K562 (cell line): ENCODE data around the gene GGNBP2. TPM values are rescaled to one million over a fixed set of nuclear protein-coding genes. Genes with fewer than 3 reads are reported as not detected.

Source experiments
- CBFA2T2 ChIP-seq: fragments of 450-650 bp; conservative IDR thresholded peaks from 2 replicates; pipeline ENCODE4 v1.6.1; 2017; ENCODE audit warnings: mild to moderate bottlenecking
- ESRRB ChIP-seq: fragments of 250-450 bp; sonication (Bioruptor Pico); IDR thresholded peaks from 2 replicates; pipeline ENCODE4 v1.5.0; 2020; ENCODE audit warnings: mild to moderate bottlenecking, moderate library complexity, borderline replicate concordance
- ETS2 ChIP-seq: IDR thresholded peaks from 2 replicates; pipeline ENCODE4 v1.6.1; 2016; ENCODE audit warnings: borderline replicate concordance, missing genetic modification characterization, mild to moderate bottlenecking, moderate library complexity, missing compliant biosample characterization; ENCODE audit not compliant: poor library complexity, severe bottlenecking
- FOS ChIP-seq: IDR thresholded peaks from 3 replicates; pipeline ENCODE4 v1.6.1; 2011; ENCODE audit not compliant: insufficient read length; ENCODE audit errors: extremely low read depth
- FOXA3 ChIP-seq, 2 experiments: fragments of 450-650 bp in 1 of 2; sonication (generic) in 1 of 2; formaldehyde crosslinking; IDR thresholded peaks in 1 of 2; conservative IDR thresholded peaks in 1 of 2; 2 replicates each; pipeline versions ENCODE4 v1.4.0 to v1.8.0; 2020 to 2022; ENCODE audit warnings: mild to moderate bottlenecking in 2 of 2, missing genetic modification reagents in 1 of 2
- NELFE ChIP-seq: IDR thresholded peaks from 2 replicates; pipeline ENCODE4 v1.6.1; 2011; ENCODE audit warnings: mild to moderate bottlenecking; ENCODE audit not compliant: insufficient read depth, insufficient read length
- PYGO2 ChIP-seq: fragments of 450-650 bp; IDR thresholded peaks from 2 replicates; pipeline ENCODE4 v1.6.1; 2016; ENCODE audit warnings: mild to moderate bottlenecking, missing genetic modification characterization, moderate library complexity, missing compliant biosample characterization
- RFX5 ChIP-seq: IDR thresholded peaks from 2 replicates; pipeline ENCODE4 v1.6.1; 2011; ENCODE audit warnings: low read depth, mild to moderate bottlenecking, improper control_type of control experiment, low read length
- SAP30 ChIP-seq: fragments of 200-600 bp; sonication (generic); IDR thresholded peaks from 2 replicates; pipeline ENCODE4 v1.6.1; 2012; ENCODE audit warnings: borderline replicate concordance, low read depth, mild to moderate bottlenecking, moderate library complexity, low read length, control low read depth, inconsistent platforms; ENCODE audit not compliant: insufficient read depth, poor library complexity, severe bottlenecking
- TOE1 ChIP-seq, 2 experiments: fragments of 450-650 bp in 1 of 2; sonication (generic) in 1 of 2; formaldehyde crosslinking in 1 of 2; IDR thresholded peaks; 2 replicates each; pipeline versions ENCODE4 v1.7.1 to v1.8.0; 2016 to 2022; ENCODE audit warnings: borderline replicate concordance in 2 of 2, mild to moderate bottlenecking in 2 of 2, antibody characterized with exemption in 1 of 2, inconsistent platforms in 1 of 2, low read depth in 1 of 2, missing genetic modification reagents in 1 of 2, moderate library complexity in 1 of 2
- U2AF2 ChIP-seq: fragments of 200-400 bp; formaldehyde crosslinking; optimal IDR thresholded peaks from 2 replicates; pipeline ENCODE3; 2017; ENCODE audit warnings: low read depth, mild to moderate bottlenecking, low read length
- ZNF274 ChIP-seq: IDR thresholded peaks from 2 replicates; pipeline ENCODE4 v1.6.1; 2011; ENCODE audit warnings: low read depth, mild to moderate bottlenecking, low read length, moderate library complexity, borderline replicate concordance
- polyA plus RNA-seq, 8 experiments: library from polyadenylated mRNA; depleted of rRNA in 4 of 8; stranded (reverse) in 5 of 8; unstranded in 3 of 8; fragments of >200 nt; fragmentation: Nextera tagmentation in 2 of 8; fragmentation: Illumina TruSeq in 1 of 8; extraction: Ambion mirVana in 2 of 8; extraction: Trizol in 1 of 8; gene quantifications; 2 replicates each; pipeline versions ENCODE4 v1.2.1 to v1.2.3, GENCODE V29; 2011 to 2014; ENCODE audit warnings: inconsistent platforms in 1 of 8, missing spikeins in 1 of 8
- total RNA-seq, 7 experiments: library from RNA; depleted of rRNA in 6 of 7; stranded (reverse); fragments of >200 nt in 6 of 7; fragmentation: Illumina TruSeq in 2 of 7; extraction: Trizol in 2 of 7; gene quantifications; 2 replicates each; pipeline versions ENCODE4 v1.2.1 to v1.2.3, GENCODE V29; 2011 to 2021; ENCODE audit warnings: low replicate concordance in 1 of 7
- TF ChIP-seq, protein P1 (sequence below): fragments of 450-650 bp; formaldehyde crosslinking; conservative IDR thresholded peaks from 2 replicates; pipeline ENCODE4 v1.4.0; 2022; ENCODE audit warnings: mild to moderate bottlenecking, missing genetic modification characterization
- TF ChIP-seq, protein P2 (sequence below): fragments of 450-650 bp; IDR thresholded peaks from 2 replicates; pipeline ENCODE4 v1.6.1; 2016
- TF ChIP-seq, protein P3 (sequence below): fragments of 250-450 bp; sonication (Bioruptor Pico); IDR thresholded peaks from 2 replicates; pipeline ENCODE4 v1.5.1; 2021; ENCODE audit warnings: mild to moderate bottlenecking
- TF ChIP-seq, protein P4 (sequence below): fragments of 250-450 bp; sonication (Bioruptor Pico); IDR thresholded peaks from 2 replicates; pipeline ENCODE4 v1.8.0; 2021; ENCODE audit warnings: moderate library complexity, mild to moderate bottlenecking, inconsistent platforms
- TF ChIP-seq, protein P5 (sequence below): sonication (generic); formaldehyde crosslinking; IDR thresholded peaks from 2 replicates; pipeline ENCODE4 v1.8.1; 2023; ENCODE audit warnings: mild to moderate bottlenecking, missing genetic modification reagents
- TF ChIP-seq, protein P6 (sequence below): fragments of 450-650 bp; formaldehyde crosslinking; IDR thresholded peaks from 2 replicates; pipeline ENCODE4 v1.4.0; 2020; ENCODE audit warnings: mild to moderate bottlenecking, moderate library complexity
- TF ChIP-seq, protein P7 (sequence below): fragments of 250-450 bp; sonication (Bioruptor Pico); IDR thresholded peaks from 2 replicates; pipeline ENCODE4 v1.8.0; 2022; ENCODE audit warnings: moderate library complexity, mild to moderate bottlenecking, inconsistent platforms

The GGNBP2 gene
- total and polyA plus RNA-seq, 9 of the 15 experiments (the other 6 are each of a cell fraction or from before 2014, with no cell fraction given): 35.7 to 96.6 (median 64.1) TPM

DNA sequence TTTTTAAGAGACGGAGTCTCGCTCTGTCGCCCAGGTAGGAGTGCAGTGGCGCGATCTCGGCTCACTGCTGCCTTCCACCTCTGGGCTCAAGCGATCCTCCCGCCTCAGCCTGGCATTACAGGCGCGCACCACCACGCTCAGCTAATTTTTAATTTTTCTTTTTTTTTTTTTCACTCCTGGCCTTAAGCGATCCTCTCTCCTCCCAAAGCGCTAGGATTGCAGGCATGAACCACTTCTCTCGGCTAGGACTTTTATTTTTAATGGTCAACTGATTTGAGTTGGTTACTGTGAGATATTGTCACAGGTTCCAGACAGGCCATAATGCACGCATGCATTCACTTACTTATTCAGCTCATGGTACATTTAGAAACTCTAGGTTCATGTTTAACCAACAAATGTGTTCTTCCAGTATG is 9.0 kb upstream of the GGNBP2 start (continued):
- TF ChIP-seq, protein P1, sequence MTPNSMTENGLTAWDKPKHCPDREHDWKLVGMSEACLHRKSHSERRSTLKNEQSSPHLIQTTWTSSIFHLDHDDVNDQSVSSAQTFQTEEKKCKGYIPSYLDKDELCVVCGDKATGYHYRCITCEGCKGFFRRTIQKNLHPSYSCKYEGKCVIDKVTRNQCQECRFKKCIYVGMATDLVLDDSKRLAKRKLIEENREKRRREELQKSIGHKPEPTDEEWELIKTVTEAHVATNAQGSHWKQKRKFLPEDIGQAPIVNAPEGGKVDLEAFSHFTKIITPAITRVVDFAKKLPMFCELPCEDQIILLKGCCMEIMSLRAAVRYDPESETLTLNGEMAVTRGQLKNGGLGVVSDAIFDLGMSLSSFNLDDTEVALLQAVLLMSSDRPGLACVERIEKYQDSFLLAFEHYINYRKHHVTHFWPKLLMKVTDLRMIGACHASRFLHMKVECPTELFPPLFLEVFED (CRISPR knock-in tag): no peak
- no peak for TF ChIP-seq FOS
- TF ChIP-seq, protein P2, sequence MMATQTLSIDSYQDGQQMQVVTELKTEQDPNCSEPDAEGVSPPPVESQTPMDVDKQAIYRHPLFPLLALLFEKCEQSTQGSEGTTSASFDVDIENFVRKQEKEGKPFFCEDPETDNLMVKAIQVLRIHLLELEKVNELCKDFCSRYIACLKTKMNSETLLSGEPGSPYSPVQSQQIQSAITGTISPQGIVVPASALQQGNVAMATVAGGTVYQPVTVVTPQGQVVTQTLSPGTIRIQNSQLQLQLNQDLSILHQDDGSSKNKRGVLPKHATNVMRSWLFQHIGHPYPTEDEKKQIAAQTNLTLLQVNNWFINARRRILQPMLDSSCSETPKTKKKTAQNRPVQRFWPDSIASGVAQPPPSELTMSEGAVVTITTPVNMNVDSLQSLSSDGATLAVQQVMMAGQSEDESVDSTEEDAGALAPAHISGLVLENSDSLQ: no peak
- no peak for TF ChIP-seq CBFA2T2
- TF ChIP-seq, protein P3, sequence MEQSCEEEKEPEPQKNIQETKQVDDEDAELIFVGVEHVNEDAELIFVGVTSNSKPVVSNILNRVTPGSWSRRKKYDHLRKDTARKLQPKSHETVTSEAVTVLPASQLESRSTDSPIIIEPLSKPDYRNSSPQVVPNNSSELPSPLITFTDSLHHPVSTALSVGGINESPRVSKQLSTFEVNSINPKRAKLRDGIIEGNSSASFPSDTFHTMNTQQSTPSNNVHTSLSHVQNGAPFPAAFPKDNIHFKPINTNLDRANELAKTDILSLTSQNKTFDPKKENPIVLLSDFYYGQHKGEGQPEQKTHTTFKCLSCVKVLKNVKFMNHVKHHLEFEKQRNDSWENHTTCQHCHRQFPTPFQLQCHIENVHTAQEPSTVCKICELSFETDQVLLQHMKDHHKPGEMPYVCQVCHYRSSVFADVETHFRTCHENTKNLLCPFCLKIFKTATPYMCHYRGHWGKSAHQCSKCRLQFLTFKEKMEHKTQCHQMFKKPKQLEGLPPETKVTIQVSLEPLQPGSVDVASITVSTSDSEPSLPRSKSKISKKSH (CRISPR knock-in tag): no peak
- TF ChIP-seq, protein P4, sequence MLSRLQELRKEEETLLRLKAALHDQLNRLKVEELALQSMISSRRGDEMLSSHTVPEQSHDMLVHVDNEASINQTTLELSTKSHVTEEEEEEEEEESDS (CRISPR knock-in tag): no peak
- no peak for TF ChIP-seq SAP30
- TF ChIP-seq RFX5: no peak
- no peak for TF ChIP-seq PYGO2 (tag)
- TF ChIP-seq, protein P5, sequence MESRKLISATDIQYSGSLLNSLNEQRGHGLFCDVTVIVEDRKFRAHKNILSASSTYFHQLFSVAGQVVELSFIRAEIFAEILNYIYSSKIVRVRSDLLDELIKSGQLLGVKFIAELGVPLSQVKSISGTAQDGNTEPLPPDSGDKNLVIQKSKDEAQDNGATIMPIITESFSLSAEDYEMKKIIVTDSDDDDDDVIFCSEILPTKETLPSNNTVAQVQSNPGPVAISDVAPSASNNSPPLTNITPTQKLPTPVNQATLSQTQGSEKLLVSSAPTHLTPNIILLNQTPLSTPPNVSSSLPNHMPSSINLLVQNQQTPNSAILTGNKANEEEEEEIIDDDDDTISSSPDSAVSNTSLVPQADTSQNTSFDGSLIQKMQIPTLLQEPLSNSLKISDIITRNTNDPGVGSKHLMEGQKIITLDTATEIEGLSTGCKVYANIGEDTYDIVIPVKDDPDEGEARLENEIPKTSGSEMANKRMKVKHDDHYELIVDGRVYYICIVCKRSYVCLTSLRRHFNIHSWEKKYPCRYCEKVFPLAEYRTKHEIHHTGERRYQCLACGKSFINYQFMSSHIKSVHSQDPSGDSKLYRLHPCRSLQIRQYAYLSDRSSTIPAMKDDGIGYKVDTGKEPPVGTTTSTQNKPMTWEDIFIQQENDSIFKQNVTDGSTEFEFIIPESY: no peak
- TF ChIP-seq ZNF274: no peak
- TF ChIP-seq, protein P6, sequence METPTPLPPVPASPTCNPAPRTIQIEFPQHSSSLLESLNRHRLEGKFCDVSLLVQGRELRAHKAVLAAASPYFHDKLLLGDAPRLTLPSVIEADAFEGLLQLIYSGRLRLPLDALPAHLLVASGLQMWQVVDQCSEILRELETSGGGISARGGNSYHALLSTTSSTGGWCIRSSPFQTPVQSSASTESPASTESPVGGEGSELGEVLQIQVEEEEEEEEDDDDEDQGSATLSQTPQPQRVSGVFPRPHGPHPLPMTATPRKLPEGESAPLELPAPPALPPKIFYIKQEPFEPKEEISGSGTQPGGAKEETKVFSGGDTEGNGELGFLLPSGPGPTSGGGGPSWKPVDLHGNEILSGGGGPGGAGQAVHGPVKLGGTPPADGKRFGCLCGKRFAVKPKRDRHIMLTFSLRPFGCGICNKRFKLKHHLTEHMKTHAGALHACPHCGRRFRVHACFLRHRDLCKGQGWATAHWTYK: no peak
- TF ChIP-seq, protein P7, sequence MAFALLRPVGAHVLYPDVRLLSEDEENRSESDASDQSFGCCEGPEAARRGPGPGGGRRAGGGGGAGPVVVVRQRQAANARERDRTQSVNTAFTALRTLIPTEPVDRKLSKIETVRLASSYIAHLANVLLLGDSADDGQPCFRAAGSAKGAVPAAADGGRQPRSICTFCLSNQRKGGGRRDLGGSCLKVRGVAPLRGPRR (CRISPR knock-in tag): no peak
- no peak for TF ChIP-seq ETS2
- TF ChIP-seq TOE1 (IDR thresholded peaks at IDR 0.05; ENCODE audit: borderline replicate concordance): no peak
- TF ChIP-seq TOE1 (CRISPR knock-in tag; IDR thresholded peaks at IDR 0.05; ENCODE audit: borderline replicate concordance, low read depth): no peak
- TF ChIP-seq U2AF2: no peak
- TF ChIP-seq ESRRB (CRISPR knock-in tag): no peak
- TF ChIP-seq FOXA3 (CRISPR knock-in tag; conservative IDR thresholded peaks at IDR 0.05 in 1 of 2, IDR thresholded peaks at IDR 0.05 in 1 of 2): no peak
- no peak for TF ChIP-seq NELFE
